ENCODE results near the gene ADGRL3. TPM values are rescaled to one million over a fixed set of nuclear protein-coding genes. Genes with fewer than 3 reads are reported as not detected.

The ADGRL3 gene
- total RNA-seq, 4 donors from 2014 or later, result 4.6 to 7.1 (median 6.3) TPM

- DNase-seq (ENCODE audit: extremely low spot score), result no peak
- no peak overlapping the region for H3K4me3 ChIP-seq
- H3K9me3 ChIP-seq, result no peaks in the 10 kb centered on the region
- H3K4me1 ChIP-seq, result no peaks in the 10 kb centered on the region
- no peaks in the 10 kb centered on the region for H3K36me3 ChIP-seq
- intact Hi-C loops (cut with DNase I), result no loop called here
- no peak for TF ChIP-seq CTCF (IDR thresholded peaks at IDR 0.05)
- TF ChIP-seq POLR2A (IDR thresholded peaks at IDR 0.05; ENCODE audit: low read depth), result no peak
- no peak for TF ChIP-seq EP300 (IDR thresholded peaks at IDR 0.05)
- TF ChIP-seq POLR2AphosphoS5 (IDR thresholded peaks at IDR 0.05), result no peak
- H3K27ac ChIP-seq (replicated peaks in 1 of 4), result no peak overlapping the region
- H3K27me3 ChIP-seq, result no peaks in the 10 kb centered on the region
Observed at GRCh38 chr4:61446941-61447340, 246.8 kb downstream of the ADGRL3 start.

- Histone ChIP-seq H3K9me3 (no peaks in the 10 kb centered on the region), H3K27ac (replicated peaks in 1 of 4) (no peak overlapping the region), H3K27me3 (no peaks in the 10 kb centered on the region), H3K4me3 (no peak overlapping the region), H3K4me1 (no peaks in the 10 kb centered on the region), H3K36me3 (no peaks in the 10 kb centered on the region)
- WGBS, result 95% methylated on average over 1 of the region's 1 CpG
- DNase-seq (ENCODE audit: extremely low spot score), result no peak
- TF ChIP-seq CTCF (IDR thresholded peaks at IDR 0.05) (no peak), POLR2AphosphoS5 (IDR thresholded peaks at IDR 0.05) (no peak), EP300 (IDR thresholded peaks at IDR 0.05) (no peak), POLR2A (IDR thresholded peaks at IDR 0.05; ENCODE audit: low read depth) (no peak)
- intact Hi-C loops (cut with DNase I), result no loop called here
Observed at GRCh38 chr4:61447918-61448317, 247.8 kb downstream of the ADGRL3 start.

GRCh38 chr4:61451935-61452334, 251.8 kb downstream of the ADGRL3 start:
- Histone ChIP-seq H3K9me3 (no peaks in the 10 kb centered on the region), H3K4me3 (no peak overlapping the region), H3K4me1 (no peaks in the 10 kb centered on the region), H3K27ac (replicated peaks in 1 of 4) (no peak overlapping the region), H3K36me3 (no peaks in the 10 kb centered on the region), H3K27me3 (no peaks in the 10 kb centered on the region)
- TF ChIP-seq POLR2A (IDR thresholded peaks at IDR 0.05; ENCODE audit: low read depth), result no peak
- TF ChIP-seq EP300 (IDR thresholded peaks at IDR 0.05), result no peak
- no peak for TF ChIP-seq POLR2AphosphoS5 (IDR thresholded peaks at IDR 0.05)
- TF ChIP-seq CTCF (IDR thresholded peaks at IDR 0.05), result no peak
- intact Hi-C loops (cut with DNase I), result no loop called here
- no peak for DNase-seq (ENCODE audit: extremely low spot score)
- WGBS, result 83% methylated on average over 3 of the region's 3 CpGs

- Histone ChIP-seq H3K27ac (replicated peaks in 1 of 4) (no peak overlapping the region), H3K4me1 (peaks cover 0 to 12% (median 3%) of the 10 kb centered on the region in 4 donors), H3K4me3 (no peak overlapping the region), H3K36me3 (no peaks in the 10 kb centered on the region), H3K9me3 (no peaks in the 10 kb centered on the region), H3K27me3 (no peaks in the 10 kb centered on the region)
- DNase-seq (ENCODE audit: extremely low spot score), result no peak
- 79% methylated on average over 1 of the region's 1 CpG for WGBS
- TF ChIP-seq EP300 (IDR thresholded peaks at IDR 0.05), result no peak
- TF ChIP-seq CTCF (IDR thresholded peaks at IDR 0.05), result no peak
- no peak for TF ChIP-seq POLR2A (IDR thresholded peaks at IDR 0.05; ENCODE audit: low read depth)
- no peak for TF ChIP-seq POLR2AphosphoS5 (IDR thresholded peaks at IDR 0.05)
- intact Hi-C loops (cut with DNase I), result no loop called here
Observed at GRCh38 chr4:61461956-61462355, 261.8 kb downstream of the ADGRL3 start.

Measured in esophagus muscularis mucosa (tissue), 4 donors.